ENCODE measurements around the gene ACTN1.

Gene ACTN1

DNA sequence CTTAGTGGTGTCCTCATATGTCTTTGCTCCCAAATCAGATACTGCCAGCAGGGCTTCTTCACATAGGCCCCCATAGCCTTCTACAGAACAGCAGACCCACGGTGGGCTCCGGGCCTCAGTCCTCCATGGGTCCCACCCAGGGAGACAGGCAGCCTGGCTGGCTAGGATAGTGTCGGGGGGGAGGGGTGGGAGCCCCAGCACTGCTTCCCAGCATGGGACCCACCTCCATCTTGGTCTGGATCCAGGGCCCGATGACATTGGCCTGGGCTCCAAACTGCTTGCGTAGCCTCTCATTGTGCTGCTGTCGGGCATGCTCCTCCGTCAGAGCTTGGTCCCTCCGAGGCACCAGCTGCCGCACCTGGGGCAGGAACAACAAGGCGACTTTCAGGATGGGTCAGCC, 96.9 kb downstream of the ACTN1 start:
- TF ChIP-seq, protein P1, sequence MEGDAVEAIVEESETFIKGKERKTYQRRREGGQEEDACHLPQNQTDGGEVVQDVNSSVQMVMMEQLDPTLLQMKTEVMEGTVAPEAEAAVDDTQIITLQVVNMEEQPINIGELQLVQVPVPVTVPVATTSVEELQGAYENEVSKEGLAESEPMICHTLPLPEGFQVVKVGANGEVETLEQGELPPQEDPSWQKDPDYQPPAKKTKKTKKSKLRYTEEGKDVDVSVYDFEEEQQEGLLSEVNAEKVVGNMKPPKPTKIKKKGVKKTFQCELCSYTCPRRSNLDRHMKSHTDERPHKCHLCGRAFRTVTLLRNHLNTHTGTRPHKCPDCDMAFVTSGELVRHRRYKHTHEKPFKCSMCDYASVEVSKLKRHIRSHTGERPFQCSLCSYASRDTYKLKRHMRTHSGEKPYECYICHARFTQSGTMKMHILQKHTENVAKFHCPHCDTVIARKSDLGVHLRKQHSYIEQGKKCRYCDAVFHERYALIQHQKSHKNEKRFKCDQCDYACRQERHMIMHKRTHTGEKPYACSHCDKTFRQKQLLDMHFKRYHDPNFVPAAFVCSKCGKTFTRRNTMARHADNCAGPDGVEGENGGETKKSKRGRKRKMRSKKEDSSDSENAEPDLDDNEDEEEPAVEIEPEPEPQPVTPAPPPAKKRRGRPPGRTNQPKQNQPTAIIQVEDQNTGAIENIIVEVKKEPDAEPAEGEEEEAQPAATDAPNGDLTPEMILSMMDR (IDR thresholded peaks at IDR 0.05), result no peak
- TF ChIP-seq ZFX (IDR thresholded peaks at IDR 0.05; ENCODE audit: borderline replicate concordance), result no peak
- no peak overlapping the region for H3K27ac ChIP-seq

DNA sequence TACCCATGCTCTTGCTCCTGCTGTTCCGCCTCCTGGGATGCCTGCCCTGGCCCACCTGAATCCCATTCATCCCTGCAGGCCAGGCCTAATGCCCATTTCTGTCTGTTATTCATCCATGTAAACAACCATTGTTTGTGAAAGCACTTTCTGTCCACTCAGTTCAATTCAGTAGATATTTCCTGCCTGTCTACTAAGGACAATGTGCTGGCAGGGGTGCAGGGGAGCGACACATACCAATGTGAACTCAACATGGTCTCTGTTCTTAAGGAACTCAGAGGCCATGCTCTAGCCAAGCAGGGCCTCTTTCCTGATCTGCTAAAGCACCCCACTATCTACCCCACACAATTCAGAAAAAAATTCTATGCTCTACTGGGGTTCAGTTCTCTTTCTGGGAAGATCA, 97.7 kb downstream of the ACTN1 start:
- H3K27ac ChIP-seq, result no peak overlapping the region
- no peak for TF ChIP-seq ZFX (IDR thresholded peaks at IDR 0.05; ENCODE audit: borderline replicate concordance)
- TF ChIP-seq, protein P1 (IDR thresholded peaks at IDR 0.05), result no peak

DNA sequence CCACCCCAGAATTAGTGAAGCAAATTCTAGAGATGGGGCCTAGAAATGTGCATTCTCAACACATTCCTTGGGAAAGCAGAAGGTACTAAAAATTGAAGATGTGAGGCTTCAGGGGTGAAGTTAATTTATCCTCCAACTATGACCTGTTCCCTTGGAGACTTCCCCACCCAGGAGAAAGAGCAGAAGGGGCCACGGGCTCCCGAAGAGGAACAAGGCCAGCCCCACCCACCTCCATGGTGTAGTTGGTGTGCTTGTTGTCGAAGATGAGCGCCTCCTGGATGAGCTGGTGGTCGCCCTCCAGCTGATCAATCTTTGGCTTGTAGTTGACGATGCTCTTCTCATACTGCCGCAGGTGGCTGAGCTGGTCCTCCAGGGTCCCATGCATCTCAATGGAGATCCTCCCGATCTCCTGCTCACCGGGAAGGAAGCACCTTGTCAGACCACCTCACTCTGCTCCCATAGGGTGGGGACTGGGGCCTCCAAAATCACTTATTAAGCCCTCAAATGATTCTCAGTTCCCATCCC, 98.5 kb downstream of the ACTN1 start:
- H3K27ac ChIP-seq, result no peak overlapping the region
- TF ChIP-seq, protein P1 (IDR thresholded peaks at IDR 0.05), result no peak
- no peak for TF ChIP-seq ZFX (IDR thresholded peaks at IDR 0.05; ENCODE audit: borderline replicate concordance)

DNA sequence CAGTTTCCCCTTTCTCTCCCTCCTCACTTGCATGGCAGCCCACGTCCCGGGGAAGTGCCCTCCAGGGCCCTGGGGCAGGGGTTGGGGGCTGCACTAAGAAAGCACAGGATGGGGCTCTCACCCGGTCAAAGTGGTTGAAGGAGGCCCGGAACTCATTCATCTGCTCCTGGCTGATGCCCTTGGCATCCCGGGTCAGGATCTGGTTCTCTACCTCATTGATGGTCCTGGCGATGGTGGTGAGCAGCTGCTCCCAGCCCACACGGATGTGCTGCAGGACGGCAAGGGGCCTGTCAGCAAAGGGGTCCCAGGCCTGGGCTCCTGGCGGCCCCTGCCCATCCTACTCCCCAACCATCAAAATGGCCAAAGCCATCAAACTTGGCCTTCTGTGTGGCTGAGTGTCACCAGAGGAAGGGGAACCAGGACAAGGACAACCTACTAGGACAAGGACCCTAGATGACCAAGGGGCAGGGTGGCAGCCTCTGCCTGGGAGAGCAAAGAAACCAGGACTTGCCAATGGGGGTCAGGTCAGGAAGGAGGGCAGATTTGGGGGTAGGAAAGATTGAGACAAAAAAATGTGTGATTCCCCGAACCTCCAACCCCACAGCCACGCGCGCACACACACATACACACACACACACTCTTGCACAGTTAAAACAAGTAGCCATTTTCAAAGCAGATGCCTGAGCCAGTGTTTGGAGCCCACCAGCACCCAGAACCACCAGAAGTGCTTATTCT, 99.1 kb downstream of the ACTN1 start:
- no peak overlapping the region for H3K27ac ChIP-seq
- TF ChIP-seq ZFX (IDR thresholded peaks at IDR 0.05; ENCODE audit: borderline replicate concordance), result no peak
- TF ChIP-seq, protein P1 (IDR thresholded peaks at IDR 0.05), result no peak

DNA sequence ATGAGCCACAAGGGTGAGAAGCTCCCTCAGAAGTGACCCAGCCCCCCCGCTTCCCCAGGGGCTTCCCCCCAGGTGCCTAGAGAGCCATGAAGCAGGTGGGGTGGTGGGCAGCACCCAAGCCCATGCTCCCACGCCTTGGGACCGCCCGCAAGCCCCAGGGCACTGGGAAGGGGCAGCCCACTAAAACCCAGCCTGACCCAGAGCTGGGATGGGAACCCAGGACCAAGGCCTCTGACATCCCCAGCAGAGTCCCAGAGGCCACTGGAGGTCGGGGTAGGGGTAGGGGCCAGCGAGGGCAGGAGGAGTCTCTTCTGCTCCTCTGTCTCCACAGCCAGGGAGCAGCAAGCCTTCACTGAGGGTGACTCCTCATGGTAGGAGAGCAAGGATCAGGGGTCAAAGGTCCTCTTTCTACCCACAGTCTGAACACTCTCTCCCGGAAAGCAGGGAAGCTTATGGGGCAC, 99.8 kb downstream of the ACTN1 start:
- H3K27ac ChIP-seq, result no peak overlapping the region

DNA sequence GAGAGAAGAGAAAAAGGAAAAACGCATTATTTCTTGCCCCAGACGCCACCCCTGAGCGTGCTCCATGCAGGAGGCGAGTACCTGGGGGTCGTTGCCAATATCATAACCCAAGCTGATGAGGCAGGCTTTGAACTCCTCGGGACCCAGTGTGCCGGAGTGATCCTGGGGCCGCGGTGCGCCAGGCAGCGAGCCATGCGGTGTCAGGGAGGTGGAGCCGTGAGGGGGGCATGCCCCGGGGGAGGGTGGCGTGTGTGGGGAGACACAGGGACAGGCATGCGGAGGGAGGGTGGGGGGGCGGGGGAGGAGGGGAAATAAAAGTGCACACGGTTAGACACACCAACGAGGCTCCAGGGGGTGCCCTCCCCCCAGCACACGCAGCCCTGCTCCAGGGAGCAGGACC, 100.2 kb downstream of the ACTN1 start:
- H3K27ac ChIP-seq, result no peak overlapping the region
- TF ChIP-seq, protein P1 (IDR thresholded peaks at IDR 0.05), result no peak
- no peak for TF ChIP-seq ZFX (IDR thresholded peaks at IDR 0.05; ENCODE audit: borderline replicate concordance)

More for the DNA sequence above, 99.8 kb downstream of the ACTN1 start:
- TF ChIP-seq, protein P1 (IDR thresholded peaks at IDR 0.05), result no peak
- TF ChIP-seq ZFX (IDR thresholded peaks at IDR 0.05; ENCODE audit: borderline replicate concordance), result no peak

DNA sequence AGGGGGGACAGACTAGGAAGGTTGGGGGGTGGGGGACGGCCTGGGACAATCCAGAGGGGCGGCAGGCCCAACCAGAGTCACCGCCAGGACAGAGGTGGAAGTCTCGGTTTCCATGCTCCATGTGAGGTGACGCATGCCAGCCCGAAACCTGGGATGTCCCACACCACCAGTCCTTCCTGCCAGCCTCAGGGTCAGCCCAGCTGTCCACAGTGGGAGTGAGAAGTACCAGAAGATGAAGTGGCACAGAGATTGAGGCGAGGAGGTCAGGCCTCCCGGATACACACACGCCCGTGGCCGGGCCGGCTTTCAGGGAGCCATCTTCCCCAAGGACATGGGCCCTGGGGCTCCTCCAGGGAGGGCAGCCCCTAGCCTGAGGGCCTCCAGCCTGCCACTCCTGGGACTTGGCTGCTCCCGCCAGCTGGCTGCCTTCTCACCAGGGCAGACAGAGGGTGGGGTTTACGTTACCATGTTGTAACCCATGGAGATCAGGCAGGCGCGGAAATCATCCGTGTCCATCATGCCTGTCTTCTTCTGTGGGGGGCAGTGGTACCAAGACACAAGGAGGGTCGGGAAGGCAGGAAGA, 101.0 kb downstream of the ACTN1 start:
- H3K27ac ChIP-seq, result no peak overlapping the region
- TF ChIP-seq ZFX (IDR thresholded peaks at IDR 0.05; ENCODE audit: borderline replicate concordance), result no peak
- TF ChIP-seq, protein P1 (IDR thresholded peaks at IDR 0.05), result no peak

Measured in 22Rv1 (cell line).